Urothelium cell line (cell line): ENCODE results near the gene PCDHB12.
"Not testable (repeated sequence)": the region's sequence is repeated elsewhere in the genome, so short reads cannot be mapped to it uniquely, and the experiment has no call there.

Experiments used
- DNase-seq: peaks from one replicate; pipeline ENCODE4 v3.0.0; 2011; ENCODE audit warnings: low spot score, mixed read lengths
- FAIRE-seq: peaks from 2 replicates; lab custom pipeline; 2011; peaks lifted over from hg19 to GRCh38; lab: Jason Lieb, UNC

Gene PCDHB12

GRCh38 chr5:141208478-141208877 lies at the start of gene PCDHB12:
Gene PCDHB12, plus strand, starts transcription at chr5:141208719. Its CDS starts 189 bp downstream, at chr5:141208908.
- DNase-seq (peak; percentile 30), FAIRE-seq (no peak)

- no peak for FAIRE-seq
Observed at GRCh38 chr5:141172381-141173204, 35.9 kb upstream of the PCDHB12 start, which contains the start of gene PCDHB7. Gene PCDHB7, plus strand, starts transcription at chr5:141172644. Its CDS starts 192 bp downstream, at chr5:141172836.

GRCh38 chr5:141174291-141175104 lies 34.0 kb upstream of the PCDHB12 start:
- not testable (repeated sequence) for FAIRE-seq, DNase-seq

More at GRCh38 chr5:141172381-141173204, 35.9 kb upstream of the PCDHB12 start, which contains the start of gene PCDHB7:
- peak; percentile 10 for DNase-seq

DNA sequence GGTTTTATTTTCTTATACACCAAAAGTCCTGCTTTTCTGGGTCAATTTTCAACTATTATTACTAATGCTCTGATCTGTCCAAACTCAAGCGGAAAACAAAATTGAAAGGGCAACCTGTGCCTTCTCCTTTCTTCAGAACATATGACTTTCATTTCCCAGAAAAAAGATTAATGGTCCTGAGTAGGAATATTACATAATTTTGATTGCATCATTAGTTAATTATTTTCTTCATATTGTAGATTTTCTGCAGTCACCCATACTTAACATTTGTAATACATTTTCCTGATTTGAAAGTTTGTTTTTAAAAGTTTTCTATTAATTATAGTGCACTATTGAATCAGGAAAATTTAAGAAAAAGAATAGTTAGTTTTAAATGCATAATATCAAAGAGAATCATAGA lies 32.6 kb upstream of the PCDHB12 start:
- no peak for DNase-seq
- no peak for FAIRE-seq

DNA sequence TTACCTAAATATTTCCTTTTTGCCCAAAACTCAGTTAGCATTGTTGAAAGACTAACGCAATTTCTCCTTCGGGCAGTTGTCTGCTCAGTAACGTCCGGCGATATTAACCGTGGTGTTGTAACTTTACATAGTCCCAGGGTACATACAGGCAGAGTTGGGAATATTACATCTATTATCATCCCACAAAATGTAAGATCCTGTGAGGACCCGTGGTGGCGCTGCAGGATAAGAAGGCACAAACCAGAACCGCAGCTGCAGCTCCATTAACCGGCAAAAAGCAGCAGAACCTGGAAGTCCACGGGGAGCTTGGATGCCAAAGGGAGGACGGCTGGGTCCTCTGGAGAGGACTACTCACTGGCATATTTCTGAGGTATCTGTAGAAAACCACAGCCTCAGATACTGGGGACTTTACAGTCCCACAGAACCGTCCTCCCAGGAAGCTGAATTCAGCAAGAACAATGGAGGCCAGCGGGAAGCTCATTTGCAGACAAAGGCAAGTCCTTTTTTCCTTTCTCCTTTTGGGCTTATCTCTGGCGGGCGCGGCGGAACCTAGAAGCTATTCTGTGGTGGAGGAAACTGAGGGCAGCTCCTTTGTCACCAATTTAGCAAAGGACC lies 30.8 kb upstream of the PCDHB12 start, which contains the start of gene PCDHB8:
Gene PCDHB8, plus strand, starts transcription at position 214 of the 615 bp plus-strand sequence. Its CDS starts 245 bp downstream, at position 459.
- DNase-seq = peak; percentile 44
- not testable (repeated sequence) for FAIRE-seq

GRCh38 chr5:141179371-141179770 lies 29.1 kb upstream of the PCDHB12 start:
- not testable (repeated sequence) for FAIRE-seq, DNase-seq

- FAIRE-seq, DNase-seq: not testable (repeated sequence)
Observed at GRCh38 chr5:141179876-141180275, 28.6 kb upstream of the PCDHB12 start.

GRCh38 chr5:141180313-141180712 lies 28.2 kb upstream of the PCDHB12 start:
- FAIRE-seq (no peak), DNase-seq (no peak)

- DNase-seq = no peak
- FAIRE-seq = no peak
Observed at GRCh38 chr5:141182248-141182647, 26.3 kb upstream of the PCDHB12 start, which contains the start of gene PCDHB16. Gene PCDHB16, plus strand, starts transcription at chr5:141182387. Its CDS starts 173 bp downstream, at chr5:141182560.

DNA sequence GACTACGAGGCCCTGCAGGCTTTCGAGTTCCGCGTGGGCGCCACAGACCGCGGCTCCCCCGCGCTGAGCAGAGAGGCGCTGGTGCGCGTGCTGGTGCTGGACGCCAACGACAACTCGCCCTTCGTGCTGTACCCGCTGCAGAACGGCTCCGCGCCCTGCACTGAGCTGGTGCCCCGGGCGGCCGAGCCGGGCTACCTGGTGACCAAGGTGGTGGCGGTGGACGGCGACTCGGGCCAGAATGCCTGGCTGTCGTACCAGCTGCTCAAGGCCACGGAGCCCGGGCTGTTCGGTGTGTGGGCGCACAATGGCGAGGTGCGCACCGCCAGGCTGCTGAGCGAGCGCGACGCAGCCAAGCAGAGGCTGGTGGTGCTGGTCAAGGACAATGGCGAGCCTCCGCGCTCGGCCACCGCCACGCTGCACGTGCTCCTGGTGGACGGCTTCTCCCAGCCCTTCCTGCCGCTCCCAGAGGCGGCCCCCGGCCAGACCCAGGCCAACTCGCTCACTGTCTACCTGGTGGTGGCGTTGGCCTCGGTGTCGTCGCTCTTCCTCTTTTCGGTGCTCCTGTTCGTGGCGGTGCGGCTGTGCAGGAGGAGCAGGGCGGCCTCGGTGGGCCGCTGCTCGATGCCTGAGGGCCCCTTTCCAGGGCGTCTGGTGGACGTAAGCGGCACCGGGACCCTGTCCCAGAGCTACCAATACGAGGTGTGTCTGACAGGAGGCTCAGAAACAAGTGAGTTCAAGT lies 24.2 kb upstream of the PCDHB12 start:
- not testable (repeated sequence) for DNase-seq, FAIRE-seq

DNA sequence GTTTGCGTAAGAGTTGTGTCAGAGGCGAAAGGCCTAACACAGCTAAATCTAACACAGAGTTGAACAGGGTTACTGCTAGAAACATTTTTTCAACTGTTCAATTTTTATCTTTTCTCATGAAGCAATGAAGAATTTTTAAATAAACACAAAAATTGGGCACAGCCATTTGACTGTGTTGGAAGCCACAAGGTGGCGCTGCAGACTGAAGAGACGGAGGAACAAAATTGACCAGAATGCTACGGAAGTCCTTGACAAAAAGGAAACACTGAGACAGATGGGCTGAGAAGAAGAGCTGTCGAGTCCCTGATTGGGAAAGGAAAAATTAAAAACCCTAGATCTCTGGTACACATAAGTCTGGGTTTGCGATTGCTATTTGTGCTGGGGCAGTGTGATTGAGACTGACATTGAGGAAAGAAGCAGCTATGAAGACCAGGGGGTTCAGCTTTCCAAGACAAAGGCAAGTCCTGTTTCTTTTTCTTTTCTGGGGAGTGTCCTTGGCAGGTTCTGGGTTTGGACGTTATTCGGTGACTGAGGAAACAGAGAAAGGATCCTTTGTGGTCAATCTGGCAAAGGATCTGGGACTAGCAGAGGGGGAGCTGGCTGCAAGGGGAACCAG lies 21.5 kb upstream of the PCDHB12 start, which contains the start of gene PCDHB9:
Gene PCDHB9, plus strand, starts transcription at position 265 of the 616 bp plus-strand sequence. Its CDS starts 158 bp downstream, at position 423.
- FAIRE-seq (peak; percentile 5), DNase-seq (peak; percentile 29)

GRCh38 chr5:141188682-141189081 lies 19.8 kb upstream of the PCDHB12 start:
- DNase-seq, FAIRE-seq: not testable (repeated sequence)

- DNase-seq, FAIRE-seq: not testable (repeated sequence)
Observed at GRCh38 chr5:141189131-141189530, 19.4 kb upstream of the PCDHB12 start.

- no peak for FAIRE-seq
- peak; percentile 42 for DNase-seq
Observed at GRCh38 chr5:141192110-141192725, 16.3 kb upstream of the PCDHB12 start, which contains the start of gene PCDHB10. Gene PCDHB10, plus strand, starts transcription at chr5:141192353. Its CDS starts 200 bp downstream, at chr5:141192553.

DNA sequence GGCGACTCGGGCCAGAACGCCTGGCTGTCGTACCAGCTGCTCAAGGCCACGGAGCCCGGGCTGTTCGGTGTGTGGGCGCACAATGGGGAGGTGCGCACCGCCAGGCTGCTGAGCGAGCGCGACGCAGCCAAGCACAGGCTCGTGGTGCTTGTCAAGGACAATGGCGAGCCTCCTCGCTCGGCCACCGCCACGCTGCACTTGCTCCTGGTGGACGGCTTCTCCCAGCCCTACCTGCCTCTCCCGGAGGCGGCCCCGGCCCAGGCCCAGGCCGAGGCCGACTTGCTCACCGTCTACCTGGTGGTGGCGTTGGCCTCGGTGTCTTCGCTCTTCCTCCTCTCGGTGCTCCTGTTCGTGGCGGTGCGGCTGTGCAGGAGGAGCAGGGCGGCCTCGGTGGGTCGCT lies 14.2 kb upstream of the PCDHB12 start:
- not testable (repeated sequence) for DNase-seq, FAIRE-seq

- DNase-seq (no peak), FAIRE-seq (no peak)
Observed at GRCh38 chr5:141196363-141196762, 12.2 kb upstream of the PCDHB12 start.

DNA sequence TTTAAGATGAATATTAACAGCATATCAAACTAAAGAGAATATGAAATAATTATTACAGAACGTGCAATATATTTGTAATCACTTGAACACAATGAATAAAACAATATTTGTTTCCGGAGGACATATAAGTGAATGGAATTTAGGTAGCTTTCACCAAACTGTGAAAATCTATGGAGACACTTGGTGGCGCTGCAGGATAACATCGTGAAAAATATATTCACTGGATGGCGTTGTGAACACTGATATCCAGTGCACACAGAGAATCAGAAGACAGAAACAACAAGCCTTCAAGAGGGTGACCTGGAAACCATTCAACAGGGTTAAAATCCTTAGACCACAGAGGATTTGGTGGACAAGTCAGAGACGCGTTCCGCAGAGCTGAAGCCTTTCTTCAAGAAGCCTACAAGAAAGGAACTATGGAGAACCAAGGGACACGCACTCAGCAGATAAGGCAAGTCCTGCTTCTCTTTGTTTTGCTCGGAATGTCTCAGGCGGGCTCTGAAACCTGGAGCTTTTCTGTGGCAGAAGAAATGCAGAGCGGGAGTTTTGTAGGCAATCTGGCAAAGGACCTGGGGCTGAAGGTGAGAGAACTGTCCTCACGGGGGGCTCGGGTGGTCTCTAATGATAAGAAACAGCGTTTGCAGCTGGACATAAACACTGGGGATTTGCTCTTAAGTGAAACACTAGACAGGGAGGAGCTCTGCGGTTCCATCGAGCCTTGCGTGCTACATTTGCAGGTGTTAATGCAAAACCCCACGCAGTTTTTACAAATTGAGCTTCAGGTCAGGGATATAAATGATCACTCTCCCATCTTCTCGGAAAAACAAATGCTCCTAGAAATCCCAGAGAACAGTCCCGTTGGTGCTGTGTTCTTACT lies 8.9 kb upstream of the PCDHB12 start, which contains the start of gene PCDHB11:
Gene PCDHB11, plus strand, starts transcription at position 269 of the 877 bp plus-strand sequence. Its CDS starts 148 bp downstream, at position 417.
- DNase-seq (peak; percentile 43), FAIRE-seq (no peak)
